Fibroblast of villous mesenchyme (primary cell): ENCODE measurements around the gene TULP4. TPM values are rescaled to one million over a fixed set of nuclear protein-coding genes. Genes with fewer than 3 reads are reported as not detected.
"Not testable (repeated sequence)": the region's sequence is repeated elsewhere in the genome, so short reads cannot be mapped to it uniquely, and the experiment has no call there.

ENCODE experiments used
- DNase-seq: peaks from one replicate; pipeline ENCODE4 v3.0.0-alpha.2; 2010; ENCODE audit warnings: low read depth
- H3K4me3 ChIP-seq: 2 replicates; pipeline ENCODE4 v1.5.1; 2011; ENCODE audit warnings: low read depth, mild to moderate bottlenecking, low read length
- CTCF ChIP-seq: IDR thresholded peaks from 2 replicates; pipeline ENCODE4 v1.5.1; 2012; ENCODE audit warnings: low read depth, mild to moderate bottlenecking, low read length; ENCODE audit not compliant: insufficient read depth
- total RNA-seq: library from RNA; depleted of rRNA; stranded (reverse); fragments of >200 nt; gene quantifications from 2 replicates; pipeline ENCODE4 v1.2.3, GENCODE V29; 2012

The TULP4 gene
- total RNA-seq, 1 donor: 120 TPM

- no peak overlapping the region for H3K4me3 ChIP-seq
- no peak for DNase-seq
- no peak for TF ChIP-seq CTCF
Measured at GRCh38 chr6:158521759-158522158, 209.5 kb downstream of the TULP4 start.

- TF ChIP-seq CTCF: no peak
- no peak overlapping the region for H3K4me3 ChIP-seq
- no peak for DNase-seq
Measured at GRCh38 chr6:158522616-158523015, 210.4 kb downstream of the TULP4 start.

- DNase-seq: no peak
- no peak overlapping the region for H3K4me3 ChIP-seq
- no peak for TF ChIP-seq CTCF
Measured at GRCh38 chr6:158524311-158524710, 212.0 kb downstream of the TULP4 start.

- DNase-seq, H3K4me3 ChIP-seq: not testable (repeated sequence)
Measured at GRCh38 chr6:158527858-158528257, 215.6 kb downstream of the TULP4 start.

- no peak for DNase-seq
- TF ChIP-seq CTCF: no peak
- no peak overlapping the region for H3K4me3 ChIP-seq
Measured at GRCh38 chr6:158528826-158529225, 216.6 kb downstream of the TULP4 start.

- no peak for TF ChIP-seq CTCF
- no peak overlapping the region for H3K4me3 ChIP-seq
- no peak for DNase-seq
Measured at GRCh38 chr6:158529629-158530028, 217.4 kb downstream of the TULP4 start.

- TF ChIP-seq CTCF: no peak
- no peak overlapping the region for H3K4me3 ChIP-seq
- DNase-seq: no peak
Measured at GRCh38 chr6:158531566-158531965, 219.3 kb downstream of the TULP4 start.
